A549 (cell line): ENCODE data around the gene SPATA25.

Source experiments
- CTCF ChIP-seq: fragments of >200 bp; sonication (Bioruptor Twin); formaldehyde crosslinking; IDR thresholded peaks from 3 replicates; pipeline ENCODE4 v1.5.1; 2016
- HDAC2 ChIP-seq: fragments of 200-600 bp; sonication (generic); IDR thresholded peaks from 2 replicates; pipeline ENCODE4 v1.6.1; 2016
- PBX3 ChIP-seq: IDR thresholded peaks from 2 replicates; pipeline ENCODE4 v1.6.1; 2012
- POLR2A ChIP-seq: IDR thresholded peaks from 2 replicates; pipeline ENCODE4 v1.6.1; 2012; ENCODE audit warnings: mild to moderate bottlenecking, low read length
- RAD21 ChIP-seq, 2 experiments: fragments of >200 bp in 1 of 2; sonication (Bioruptor Twin) in 1 of 2; formaldehyde crosslinking in 1 of 2; IDR thresholded peaks in 1 of 2; conservative IDR thresholded peaks in 1 of 2; 2 replicates in 1 of 2; 3 replicates in 1 of 2; pipeline ENCODE4 v1.6.1; 2012 to 2018; ENCODE audit warnings: inconsistent platforms in 1 of 2
- SMC3 ChIP-seq: fragments of >200 bp; sonication (Bioruptor Twin); formaldehyde crosslinking; IDR thresholded peaks from 3 replicates; pipeline ENCODE4 v1.6.1; 2018; ENCODE audit warnings: inconsistent platforms
- USF2 ChIP-seq: fragments of 450-650 bp; IDR thresholded peaks from 2 replicates; pipeline ENCODE4 v1.6.1; 2014; ENCODE audit warnings: antibody characterized with exemption

DNA sequence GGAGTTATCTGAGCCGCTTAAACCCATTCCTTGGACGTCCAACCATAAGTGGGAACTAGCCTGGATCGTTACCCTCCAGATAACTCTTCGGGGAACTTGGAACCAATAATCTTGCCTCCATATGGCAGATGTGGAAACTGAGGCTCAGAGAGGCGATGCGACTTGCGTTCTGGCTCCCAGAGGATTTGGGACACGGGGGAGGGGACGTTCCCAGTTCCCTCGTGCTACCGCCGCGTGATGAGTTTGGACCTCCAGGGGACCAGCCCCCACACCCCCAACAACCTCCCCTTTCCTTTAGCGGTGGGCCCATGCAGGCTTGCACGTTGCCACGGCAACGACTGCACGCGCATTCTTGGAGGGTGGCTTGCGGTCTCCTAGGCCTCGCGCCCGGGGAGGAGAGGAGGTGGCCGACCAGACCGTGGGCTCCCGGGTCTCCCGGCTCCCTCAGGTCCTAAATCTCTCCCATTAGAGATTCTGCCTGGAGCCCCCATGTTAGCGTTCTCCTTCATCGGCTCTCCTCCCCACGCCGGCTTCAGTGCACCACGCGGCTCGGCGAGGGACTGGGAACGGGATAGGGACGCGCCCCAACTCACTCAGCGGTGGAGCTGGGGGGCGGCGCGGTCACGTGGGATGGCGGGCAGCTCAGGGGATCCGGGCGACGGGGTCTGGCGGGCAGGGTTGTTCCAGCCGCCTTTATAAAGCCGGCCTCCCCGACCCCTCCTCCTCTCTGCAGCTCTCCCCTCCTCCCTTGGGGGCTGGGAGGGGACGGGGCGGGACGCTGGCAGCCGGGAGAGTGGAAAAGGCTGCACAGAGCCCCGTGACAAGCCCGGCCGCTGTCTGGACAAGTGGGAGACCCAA is 24.3 kb upstream of the SPATA25 start, which contains the start of gene PLTP:
- TF ChIP-seq SMC3 (no peak), CTCF (no peak), POLR2A (no peak), HDAC2 (no peak), RAD21 (conservative IDR thresholded peaks at IDR 0.05 in 1 of 2, IDR thresholded peaks at IDR 0.05 in 1 of 2) (no peak), PBX3 (no peak), USF2 (no peak)
